Brain microvascular endothelial cell (primary cell): ENCODE measurements around the gene ZBBX.

Experiments
- DNase-seq: peaks from one replicate; pipeline ENCODE4 v3.0.0-alpha.2; 2020
- H3K27ac ChIP-seq: fragments of 250-450 bp; sonication (Bioruptor Pico); 2 replicates; pipeline ENCODE4 v1.5.1; 2020; ENCODE audit warnings: mild to moderate bottlenecking, moderate library complexity
- H3K27me3 ChIP-seq: fragments of 250-450 bp; sonication (Bioruptor Pico); replicated peaks from 2 replicates; pipeline ENCODE4 v1.5.1; 2020; ENCODE audit warnings: mild to moderate bottlenecking
- H3K36me3 ChIP-seq: fragments of 250-450 bp; sonication (Bioruptor Pico); replicated peaks from 2 replicates; pipeline ENCODE4 v1.5.1; 2020; ENCODE audit warnings: mild to moderate bottlenecking
- H3K4me3 ChIP-seq: 2 replicates; pipeline ENCODE4 v1.5.1; 2011; ENCODE audit warnings: low read depth, mild to moderate bottlenecking, control low read depth, low read length, moderate library complexity
- in situ Hi-C: cut with HindIII; loops from 2 replicates; pipeline ENCODE4 v1.10.0; 2017; ENCODE audit warnings: low sequenced_read_pairs, low pct_ligation_motif_present
- TF ChIP-seq, protein P1 (sequence below): IDR thresholded peaks from 2 replicates; pipeline ENCODE4 v1.5.1; 2011; ENCODE audit warnings: low read depth, mild to moderate bottlenecking, moderate library complexity, low read length, control low read depth, inconsistent platforms; ENCODE audit errors: missing control alignments

The ZBBX gene

DNA sequence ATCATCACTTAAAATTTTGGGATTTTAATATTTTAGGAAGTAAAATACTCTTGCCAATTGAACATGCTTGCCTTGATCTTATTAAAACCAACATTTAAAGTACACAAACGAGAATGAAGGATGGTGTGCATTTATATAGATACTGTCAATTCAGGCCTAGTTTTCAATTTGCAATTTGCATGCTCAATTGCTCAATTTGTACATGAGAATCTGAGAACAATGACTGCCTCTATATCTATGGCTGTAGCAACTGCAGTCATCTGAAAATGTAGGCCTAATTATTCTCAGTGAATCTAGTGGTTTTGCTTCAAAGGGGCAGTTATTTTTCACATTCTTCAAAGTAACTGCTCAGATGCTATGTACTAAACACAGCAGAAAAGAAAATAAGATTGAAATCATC lies 18.8 kb downstream of the ZBBX start:
- TF ChIP-seq, protein P1, sequence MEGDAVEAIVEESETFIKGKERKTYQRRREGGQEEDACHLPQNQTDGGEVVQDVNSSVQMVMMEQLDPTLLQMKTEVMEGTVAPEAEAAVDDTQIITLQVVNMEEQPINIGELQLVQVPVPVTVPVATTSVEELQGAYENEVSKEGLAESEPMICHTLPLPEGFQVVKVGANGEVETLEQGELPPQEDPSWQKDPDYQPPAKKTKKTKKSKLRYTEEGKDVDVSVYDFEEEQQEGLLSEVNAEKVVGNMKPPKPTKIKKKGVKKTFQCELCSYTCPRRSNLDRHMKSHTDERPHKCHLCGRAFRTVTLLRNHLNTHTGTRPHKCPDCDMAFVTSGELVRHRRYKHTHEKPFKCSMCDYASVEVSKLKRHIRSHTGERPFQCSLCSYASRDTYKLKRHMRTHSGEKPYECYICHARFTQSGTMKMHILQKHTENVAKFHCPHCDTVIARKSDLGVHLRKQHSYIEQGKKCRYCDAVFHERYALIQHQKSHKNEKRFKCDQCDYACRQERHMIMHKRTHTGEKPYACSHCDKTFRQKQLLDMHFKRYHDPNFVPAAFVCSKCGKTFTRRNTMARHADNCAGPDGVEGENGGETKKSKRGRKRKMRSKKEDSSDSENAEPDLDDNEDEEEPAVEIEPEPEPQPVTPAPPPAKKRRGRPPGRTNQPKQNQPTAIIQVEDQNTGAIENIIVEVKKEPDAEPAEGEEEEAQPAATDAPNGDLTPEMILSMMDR: no peak
- Histone ChIP-seq H3K36me3 (no peaks in the 10 kb centered on the region), H3K4me3 (no peak overlapping the region), H3K27ac (no peak overlapping the region), H3K27me3 (no peaks in the 10 kb centered on the region)
- in situ Hi-C loops: no loop called here
- DNase-seq: no peak

- TF ChIP-seq, protein P1: no peak
These were observed 24.7 kb downstream of the ZBBX start for GRCh38 chr3:167355446-167355845.

GRCh38 chr3:167354751-167355150 lies 25.3 kb downstream of the ZBBX start:
- in situ Hi-C loops: no loop called here
- DNase-seq: no peak
- TF ChIP-seq, protein P1: no peak
- Histone ChIP-seq H3K27ac (no peak overlapping the region), H3K27me3 (no peaks in the 10 kb centered on the region), H3K4me3 (no peak overlapping the region), H3K36me3 (no peaks in the 10 kb centered on the region)

More at GRCh38 chr3:167355446-167355845, 24.7 kb downstream of the ZBBX start:
- no peak overlapping the region for H3K27ac ChIP-seq
- no peak overlapping the region for H3K4me3 ChIP-seq
- DNase-seq: no peak
- H3K36me3 ChIP-seq: no peaks in the 10 kb centered on the region
- H3K27me3 ChIP-seq: no peaks in the 10 kb centered on the region
- in situ Hi-C loops: no loop called here

GRCh38 chr3:167350245-167350862 lies 29.7 kb downstream of the ZBBX start:
- Histone ChIP-seq H3K27ac (no peak overlapping the region), H3K4me3 (no peak overlapping the region), H3K36me3 (no peaks in the 10 kb centered on the region), H3K27me3 (no peaks in the 10 kb centered on the region)
- in situ Hi-C loops: no loop called here
- TF ChIP-seq, protein P1: peak; percentile 49
- peak; percentile 7 for DNase-seq

- DNase-seq: no peak
- no peak overlapping the region for H3K27ac ChIP-seq
- H3K36me3 ChIP-seq: no peaks in the 10 kb centered on the region
- H3K4me3 ChIP-seq: no peak overlapping the region
- in situ Hi-C loops: no loop called here
- TF ChIP-seq, protein P1: no peak
- no peaks in the 10 kb centered on the region for H3K27me3 ChIP-seq
These were observed 33.9 kb downstream of the ZBBX start for GRCh38 chr3:167346171-167346570.
